ENCODE measurements around the gene KIFC1. TPM values are rescaled to one million over a fixed set of nuclear protein-coding genes. Genes with fewer than 3 reads are reported as not detected.
"Not testable (repeated sequence)": the region's sequence is repeated elsewhere in the genome, so short reads cannot be mapped to it uniquely, and the experiment has no call there.

The KIFC1 gene
- total and polyA plus RNA-seq, 2 of the 4 experiments (the other 2 are of a cell fraction): 33.9 to 40.6 TPM

DNA sequence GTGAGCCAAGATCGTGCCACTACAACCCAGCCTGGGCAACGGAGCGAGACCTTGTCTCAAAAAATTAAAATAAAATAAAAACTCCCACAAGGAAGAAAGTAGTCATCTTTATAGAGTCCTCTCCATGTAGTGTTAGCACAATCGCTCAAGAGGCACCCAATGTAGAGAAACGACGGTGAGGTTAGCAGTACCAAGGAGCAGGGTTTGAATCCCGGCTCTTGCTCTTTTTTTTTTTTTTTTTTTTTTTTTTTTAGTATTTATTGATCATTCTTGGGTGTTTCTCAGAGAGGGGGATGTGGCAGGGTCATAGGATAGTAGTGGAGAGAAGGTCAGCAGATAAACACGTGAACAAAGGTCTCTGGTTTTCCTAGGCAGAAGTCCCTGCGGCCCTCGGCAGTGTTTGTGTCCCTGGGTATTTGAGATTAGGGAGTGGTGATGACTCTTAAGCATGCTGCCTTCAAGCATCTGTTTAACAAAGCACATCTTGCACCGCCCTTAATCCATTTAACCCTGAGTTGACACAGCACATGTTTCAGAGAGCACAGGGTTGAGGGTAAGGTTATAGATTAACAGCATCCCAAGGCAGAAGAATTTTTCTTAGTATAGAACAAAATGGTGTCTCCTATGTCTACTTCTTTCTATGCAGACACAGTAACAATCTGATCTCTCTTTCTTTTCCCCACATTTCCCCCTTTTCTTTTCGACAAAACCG is 34.3 kb upstream of the KIFC1 start:
- in situ Hi-C loops (cut with MboI; ENCODE audit: low sequenced_read_pairs); H3K9ac ChIP-seq (ENCODE audit: low read depth, low read length); H3K9me3 ChIP-seq (ENCODE audit: control insufficient read depth, insufficient read depth, low read length); H4K20me1 ChIP-seq (ENCODE audit: insufficient read depth, low read length); H2AFZ ChIP-seq (replicated peaks; ENCODE audit: low read length, poor library complexity); H2AK5ac ChIP-seq (ENCODE audit: low read depth, low read length); H2AK9ac ChIP-seq (replicated peaks; ENCODE audit: low read depth, low read length, poor library complexity); DNase-seq; H3K4me3 ChIP-seq (ENCODE audit: insufficient read depth, low read depth, low read length); CTCF ChIA-PET; ATAC-seq (ENCODE audit: low read depth); dilution Hi-C loops (cut with HindIII; ENCODE audit: low sequenced_read_pairs, unreplicated experiment); H3K27ac ChIP-seq (ENCODE audit: insufficient read depth, low read length); H3K9me1 ChIP-seq (ENCODE audit: insufficient read depth, low read length); BruUV-seq (replicated peaks); H3K4ac ChIP-seq (ENCODE audit: low read depth, low read length); H4K91ac ChIP-seq (ENCODE audit: insufficient read depth, low read depth, low read length); H3K4me1 ChIP-seq (ENCODE audit: control insufficient read depth, insufficient read depth, low read length); H2BK20ac ChIP-seq (ENCODE audit: low read depth, low read length); H4K5ac ChIP-seq (ENCODE audit: low read depth, low read length); H3K56ac ChIP-seq (ENCODE audit: extremely low read depth, insufficient read depth, low read length); H2BK5ac ChIP-seq (ENCODE audit: low read depth, low read length, poor library complexity, severe bottlenecking); H3K36me3 ChIP-seq (ENCODE audit: control insufficient read depth, insufficient read depth, low read length); H3K79me1 ChIP-seq (ENCODE audit: low read depth in 1 of 2, low read length in 2 of 2); H3K23ac ChIP-seq (ENCODE audit: low read depth, low read length); H2BK120ac ChIP-seq (ENCODE audit: low read depth, low read length); H3K18ac ChIP-seq (ENCODE audit: low read depth, low read length); H2BK15ac ChIP-seq (ENCODE audit: low read depth, low read length); intact Hi-C loops (cut with micrococcal nuclease); H4K8ac ChIP-seq (ENCODE audit: low read depth in 2 of 2, low read length in 2 of 2); POLR2A ChIA-PET (ENCODE audit: unreplicated experiment); H3K14ac ChIP-seq (replicated peaks; ENCODE audit: low read depth, low read length); H3K4me2 ChIP-seq (ENCODE audit: low read depth, low read length): not testable (repeated sequence)
- H3K27me3 ChIP-seq (ENCODE audit: control insufficient read depth, insufficient read depth, low read length): peaks cover 24% of the 10 kb centered on the region
- 0% methylated on average over 1 of the region's 13 CpGs; no CpG with 5 or more reads in 1 of the 2 experiments for WGBS, 2 experiments (ENCODE audit: extremely low coverage in 2 of 2, insufficient read length in 1 of 2)
